HEK293T (cell line): ENCODE data around the gene NPBWR2.

Source experiments
- BHLHE40 ChIP-seq: fragments of 450-650 bp; IDR thresholded peaks from 2 replicates; pipeline ENCODE4 v1.6.1; 2016; ENCODE audit warnings: mild to moderate bottlenecking, moderate library complexity, borderline replicate concordance
- ELF4 ChIP-seq: fragments of 450-650 bp; IDR thresholded peaks from 2 replicates; pipeline ENCODE4 v1.6.1; 2017; ENCODE audit warnings: antibody characterized with exemption
- FOXM1 ChIP-seq: fragments of 450-650 bp; IDR thresholded peaks from 2 replicates; pipeline ENCODE4 v1.6.1; 2017; ENCODE audit warnings: mild to moderate bottlenecking, borderline replicate concordance
- LEF1 ChIP-seq: fragments of 450-650 bp; IDR thresholded peaks from 2 replicates; pipeline ENCODE4 v1.6.1; 2017; ENCODE audit warnings: mild to moderate bottlenecking, borderline replicate concordance
- PKNOX1 ChIP-seq: fragments of 450-650 bp; IDR thresholded peaks from 2 replicates; pipeline ENCODE4 v1.6.1; 2016
- TARDBP ChIP-seq: fragments of 450-650 bp; IDR thresholded peaks from 2 replicates; pipeline ENCODE4 v1.6.1; 2016

GRCh38 chr20:64053841-64054661 lies 53.3 kb downstream of the NPBWR2 start:
- TF ChIP-seq FOXM1 (no peak), PKNOX1 (no peak), TARDBP (no peak), BHLHE40 (no peak), LEF1 (no peak), ELF4 (no peak)
